ENCODE results near the gene POU6F1. TPM values are rescaled to one million over a fixed set of nuclear protein-coding genes. Genes with fewer than 3 reads are reported as not detected.

The POU6F1 gene
- total RNA-seq, 1 donor from 2014 or later, result 11.6 TPM

DNA sequence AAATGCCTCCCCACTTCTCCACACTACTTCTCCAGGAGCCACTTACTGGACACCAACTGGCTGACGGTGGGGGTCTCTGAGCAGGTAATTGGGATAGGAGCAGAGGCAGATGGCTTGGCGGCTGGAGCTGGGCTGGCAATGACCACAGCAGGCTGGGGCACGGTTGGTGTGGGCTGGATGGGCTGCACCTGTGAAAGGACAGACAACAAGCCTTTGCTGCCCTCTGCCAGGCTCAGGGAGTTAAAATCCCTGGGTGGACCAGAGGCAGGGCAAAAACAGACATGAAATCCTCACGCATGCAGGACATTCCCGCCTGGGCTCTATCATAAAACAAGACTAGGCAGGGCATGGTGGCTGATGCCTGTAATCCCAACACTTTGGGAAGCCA lies 25.6 kb downstream of the POU6F1 start:
- Mint-ChIP-seq H3K4me3 (no peak overlapping the region), H3K9me3 (no peaks in the 10 kb centered on the region), H3K4me1 (no peaks in the 10 kb centered on the region), H3K27me3 (ENCODE audit: low read depth) (no peaks in the 10 kb centered on the region), H3K36me3 (no peaks in the 10 kb centered on the region), H3K27ac (no peak overlapping the region)
- no peak for DNase-seq (ENCODE audit: low spot score in 2 of 2, unreplicated experiment in 2 of 2)
- TF ChIP-seq CTCF (IDR thresholded peaks at IDR 0.05; ENCODE audit: unreplicated experiment), result no peak

- Mint-ChIP-seq H3K4me3 (no peak overlapping the region), H3K9me3 (no peaks in the 10 kb centered on the region), H3K4me1 (no peaks in the 10 kb centered on the region), H3K27ac (no peak overlapping the region), H3K27me3 (ENCODE audit: low read depth) (no peaks in the 10 kb centered on the region), H3K36me3 (no peaks in the 10 kb centered on the region)
- DNase-seq (ENCODE audit: low spot score in 2 of 2, unreplicated experiment in 2 of 2), result no peak
- TF ChIP-seq CTCF (IDR thresholded peaks at IDR 0.05; ENCODE audit: unreplicated experiment), result no peak
These were observed 26.2 kb downstream of the POU6F1 start for GRCh38 chr12:51191516-51192283.

- Mint-ChIP-seq H3K27ac (no peak overlapping the region), H3K4me3 (no peak overlapping the region), H3K4me1 (no peaks in the 10 kb centered on the region), H3K27me3 (ENCODE audit: low read depth) (no peaks in the 10 kb centered on the region), H3K9me3 (no peaks in the 10 kb centered on the region), H3K36me3 (no peaks in the 10 kb centered on the region)
- TF ChIP-seq CTCF (IDR thresholded peaks at IDR 0.05; ENCODE audit: unreplicated experiment), result no peak
- DNase-seq (ENCODE audit: low spot score in 2 of 2, unreplicated experiment in 2 of 2), result no peak
These were observed 27.0 kb downstream of the POU6F1 start for GRCh38 chr12:51190820-51191219.

DNA sequence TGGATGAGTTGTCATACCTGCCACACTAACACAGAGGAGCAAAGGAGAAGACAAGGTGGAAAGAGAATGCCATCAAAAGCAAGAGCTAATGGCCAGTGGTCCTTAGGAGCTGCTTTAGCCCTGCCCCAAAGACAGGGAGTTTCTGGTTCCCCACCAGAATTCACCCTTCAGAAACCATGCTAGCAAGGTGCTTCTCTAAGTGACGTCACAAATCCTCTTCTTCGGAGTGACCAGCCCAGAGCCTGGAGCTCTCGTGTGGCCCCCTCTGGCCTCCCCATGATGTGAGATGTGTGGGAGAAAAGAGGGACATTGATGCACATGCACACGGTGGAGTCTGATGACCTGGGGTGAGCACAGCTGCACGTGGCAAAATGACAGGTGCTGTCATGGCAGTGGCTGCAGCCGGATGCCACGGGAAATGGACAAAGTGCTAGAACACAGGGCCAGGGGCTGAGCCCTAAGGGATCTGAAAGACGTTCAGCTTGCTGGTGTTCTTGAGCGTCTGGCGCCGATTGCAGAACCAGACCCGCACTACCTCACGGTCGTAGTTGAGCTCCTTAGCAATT lies 28.0 kb downstream of the POU6F1 start:
- TF ChIP-seq CTCF (IDR thresholded peaks at IDR 0.05; ENCODE audit: unreplicated experiment), result no peak
- Mint-ChIP-seq H3K9me3 (no peaks in the 10 kb centered on the region), H3K36me3 (no peaks in the 10 kb centered on the region), H3K4me1 (no peaks in the 10 kb centered on the region), H3K4me3 (no peak overlapping the region), H3K27me3 (ENCODE audit: low read depth) (no peaks in the 10 kb centered on the region), H3K27ac (no peak overlapping the region)
- no peak for DNase-seq (ENCODE audit: low spot score in 2 of 2, unreplicated experiment in 2 of 2)

- no peak for DNase-seq (ENCODE audit: low spot score in 2 of 2, unreplicated experiment in 2 of 2)
- H3K27ac Mint-ChIP-seq, result no peak overlapping the region
- no peaks in the 10 kb centered on the region for H3K36me3 Mint-ChIP-seq
- peaks cover 8% of the 10 kb centered on the region for H3K4me1 Mint-ChIP-seq
- no peak for TF ChIP-seq CTCF (IDR thresholded peaks at IDR 0.05; ENCODE audit: unreplicated experiment)
- H3K27me3 Mint-ChIP-seq (ENCODE audit: low read depth), result no peaks in the 10 kb centered on the region
- no peaks in the 10 kb centered on the region for H3K9me3 Mint-ChIP-seq
- no peak overlapping the region for H3K4me3 Mint-ChIP-seq
These were observed 29.4 kb downstream of the POU6F1 start for GRCh38 chr12:51188359-51189051.
